Naive thymus-derived CD4-positive, alpha-beta T cell (primary cell): ENCODE measurements around the gene GOLGA7B. TPM values are rescaled to one million over a fixed set of nuclear protein-coding genes. Genes with fewer than 3 reads are reported as not detected.

Source experiments
- ATAC-seq: fragments of 150-1000 bp; cut with Tn5 transposase; 2 replicates; pipeline ENCODE4 v1.10.0; 2021; ENCODE audit warnings: mild to moderate bottlenecking, moderate library complexity
- CTCF ChIA-PET: fragments of 350-600 bp; sonication (Branson Sonifier 250); formaldehyde crosslinking; loops from one replicate; lab custom pipeline; 2021; ENCODE audit warnings: antibody characterized with exemption; lab: Charles Lee
- POLR2A ChIA-PET: fragments of 350-600 bp; sonication (Branson Sonifier 250); formaldehyde crosslinking; loops from one replicate; lab custom pipeline; 2021; ENCODE audit warnings: antibody characterized with exemption, inconsistent platforms; lab: Charles Lee
- DNase-seq, 9 donors: peaks; one replicate each; pipeline versions ENCODE4 v3.0.0 to v3.0.0-alpha.2; 2020 to 2022; ENCODE audit warnings: mixed read lengths in 1 of 9
- H3K27ac ChIP-seq: one replicate; pipeline ENCODE4 v1.7.0; 2013; ENCODE audit warnings: mild to moderate bottlenecking, low read depth, low read length, moderate library complexity
- H3K27me3 ChIP-seq, 2 donors: one replicate each; pipeline ENCODE4 v1.7.0; 2013; ENCODE audit warnings: low read length in 2 of 2, mild to moderate bottlenecking in 2 of 2, moderate library complexity in 2 of 2; ENCODE audit not compliant: control insufficient read depth in 2 of 2, insufficient read depth in 2 of 2
- H3K36me3 ChIP-seq, 3 experiments: 1 replicate in 2 of 3; 2 replicates in 1 of 3; pipeline ENCODE4 v1.7.0; 2013; ENCODE audit warnings: low read length in 3 of 3, mild to moderate bottlenecking in 3 of 3, moderate library complexity in 1 of 3; ENCODE audit not compliant: insufficient read depth in 3 of 3, control insufficient read depth in 2 of 3
- H3K4me1 ChIP-seq, 2 donors: one replicate each; pipeline ENCODE4 v1.7.0; 2013; ENCODE audit warnings: low read length in 2 of 2, mild to moderate bottlenecking in 2 of 2, moderate library complexity in 1 of 2; ENCODE audit not compliant: control insufficient read depth in 2 of 2, insufficient read depth in 2 of 2
- H3K4me3 ChIP-seq: 2 replicates; pipeline ENCODE4 v1.7.0; 2013; ENCODE audit warnings: mild to moderate bottlenecking, low read length
- H3K9me3 ChIP-seq, 3 experiments: 1 replicate in 2 of 3; 2 replicates in 1 of 3; pipeline ENCODE4 v1.7.0; 2013; ENCODE audit warnings: low read length in 3 of 3; ENCODE audit not compliant: control insufficient read depth in 2 of 3
- H3K27ac Mint-ChIP-seq, 9 donors: one replicate each; pipeline ENCODE4 v1.8.0; 2020 to 2022; ENCODE audit warnings: mixed read lengths in 9 of 9, mild to moderate bottlenecking in 8 of 9, moderate library complexity in 5 of 9, inconsistent platforms in 2 of 9
- H3K27me3 Mint-ChIP-seq, 5 donors: one replicate each; pipeline ENCODE4 v1.8.0; 2021 to 2022; ENCODE audit warnings: mixed read lengths in 5 of 5, mild to moderate bottlenecking in 1 of 5
- H3K36me3 Mint-ChIP-seq, 5 donors: one replicate each; pipeline ENCODE4 v1.8.0; 2020 to 2022; ENCODE audit warnings: mixed read lengths in 5 of 5, mild to moderate bottlenecking in 3 of 5, inconsistent platforms in 1 of 5
- H3K4me1 Mint-ChIP-seq, 7 donors: one replicate each; pipeline ENCODE4 v1.8.0; 2020 to 2022; ENCODE audit warnings: mixed read lengths in 7 of 7, mild to moderate bottlenecking in 3 of 7, inconsistent platforms in 1 of 7
- H3K4me3 Mint-ChIP-seq, 10 donors: one replicate each; pipeline ENCODE4 v1.8.0; 2020 to 2022; ENCODE audit warnings: mild to moderate bottlenecking in 10 of 10, mixed read lengths in 10 of 10, moderate library complexity in 6 of 10, inconsistent platforms in 2 of 10
- H3K9me3 Mint-ChIP-seq, 11 donors: one replicate each; pipeline ENCODE4 v1.8.0; 2020 to 2022; ENCODE audit warnings: mixed read lengths in 11 of 11, mild to moderate bottlenecking in 4 of 11, inconsistent platforms in 1 of 11, moderate library complexity in 1 of 11
- intact Hi-C, 2 donors: fragments of 100-400 bp; cut with micrococcal nuclease; formaldehyde crosslinking; loops; one replicate each; pipeline ENCODE4 v1.15.1; 2023
- polyA plus RNA-seq, 2 donors: library from polyadenylated mRNA; unstranded; fragments of 300-500 nt; fragmentation: Illumina TruSeq; gene quantifications; one replicate each; pipeline ENCODE4 v1.2.3, GENCODE V29; 2021
- total RNA-seq, 6 experiments: library from RNA in 5 of 6; stranded (reverse) in 5 of 6; gene quantifications; 1 replicate in 5 of 6; 2 replicates in 1 of 6; pipeline ENCODE4 v1.2.3 and lab custom pipeline; 2021 to 2026

Gene GOLGA7B
- total and polyA plus RNA-seq, 7 experiments from 2014 or later, result 0.62 to 8.5 (median 6.4) TPM

DNA sequence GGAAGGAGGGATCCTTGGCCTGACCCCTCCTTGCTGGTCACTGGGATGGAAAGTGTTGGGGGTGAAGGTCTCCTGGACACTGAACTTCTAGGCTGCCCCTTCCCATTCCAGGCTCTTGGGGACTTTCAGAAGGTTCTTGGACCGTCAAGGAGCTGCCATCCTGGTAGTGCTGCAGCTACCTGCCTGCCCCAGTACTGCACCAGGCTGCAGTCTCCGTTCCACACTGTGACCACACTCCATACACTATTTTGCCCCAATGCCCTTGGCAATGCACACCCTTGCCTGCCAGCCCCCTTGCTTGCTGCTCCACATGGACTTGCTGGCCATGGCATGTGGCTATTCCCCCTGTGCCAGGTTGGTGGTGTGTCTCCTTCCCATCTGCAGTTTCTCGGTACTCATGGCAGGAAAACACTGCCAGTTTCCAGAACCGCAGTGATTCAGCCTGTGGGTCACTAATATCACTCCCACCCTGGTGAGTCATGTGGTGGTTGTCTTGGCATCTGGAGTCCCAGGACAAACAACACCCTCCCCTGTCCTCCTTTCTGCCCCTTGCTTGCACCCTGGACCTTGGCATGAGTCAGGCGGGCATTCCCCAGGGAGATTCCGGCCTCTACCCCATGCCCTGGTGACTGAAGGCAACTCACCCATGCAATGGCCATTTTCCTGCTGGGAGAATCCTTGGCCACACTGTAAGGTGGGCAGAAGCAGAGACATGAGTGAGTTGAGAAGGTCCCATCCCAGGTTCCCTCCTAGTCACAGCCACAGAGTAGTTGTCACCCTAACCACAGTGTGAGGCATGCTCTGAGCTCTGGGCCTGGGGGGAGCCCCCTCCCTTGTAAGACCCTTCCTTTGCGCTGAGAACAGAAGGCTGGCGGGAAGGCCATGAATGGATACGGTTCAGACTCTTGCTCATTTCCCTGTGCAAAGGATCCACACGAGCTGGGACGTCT, 32.8 kb downstream of the GOLGA7B start:
- Mint-ChIP-seq H3K9me3 (peaks cover 0 to 4% (median 0%) of the 10 kb centered on the region in 11 donors), H3K36me3 (no peaks in the 10 kb centered on the region), H3K4me1 (peaks cover 0 to 6% (median 0%) of the 10 kb centered on the region in 7 donors), H3K4me3 (no peak overlapping the region), H3K27ac (no peak overlapping the region), H3K27me3 (peaks cover 2 to 14% (median 8%) of the 10 kb centered on the region in 5 donors)
- Histone ChIP-seq H3K36me3 (no peaks in the 10 kb centered on the region), H3K4me3 (no peak overlapping the region), H3K27me3 (no peaks in the 10 kb centered on the region), H3K27ac (no peak overlapping the region), H3K4me1 (no peaks in the 10 kb centered on the region), H3K9me3 (no peaks in the 10 kb centered on the region)
- ChIA-PET POLR2A (no interaction called here), CTCF (no interaction called here)
- DNase-seq (no peak), ATAC-seq (peak; percentile 32)
- intact Hi-C loops, result no loop called here

- POLR2A ChIA-PET, result no interaction called here
Observed at GRCh38 chr10:97883092-97883485, 33.4 kb downstream of the GOLGA7B start.

GRCh38 chr10:97886286-97886685, 36.6 kb downstream of the GOLGA7B start:
- no peak overlapping the region for H3K4me3 Mint-ChIP-seq
- Histone ChIP-seq H3K9me3 (no peaks in the 10 kb centered on the region), H3K36me3 (no peaks in the 10 kb centered on the region), H3K4me3 (no peak overlapping the region), H3K27me3 (no peaks in the 10 kb centered on the region), H3K4me1 (no peaks in the 10 kb centered on the region), H3K27ac (no peak overlapping the region)
- no peak for DNase-seq
- no peak for ATAC-seq
- CTCF ChIA-PET, result interaction anchor here (0.6 kb wide), 1 partner anchor 82 kb away, joined by 3 read pairs; no protein-coding TSS in a partner anchor
- intact Hi-C loops, result no loop called here
- no peaks in the 10 kb centered on the region for H3K9me3 Mint-ChIP-seq
- H3K36me3 Mint-ChIP-seq, result no peaks in the 10 kb centered on the region
- peaks cover 1 to 6% (median 4%) of the 10 kb centered on the region in 5 donors for H3K27me3 Mint-ChIP-seq
- POLR2A ChIA-PET, result no interaction called here
- H3K4me1 Mint-ChIP-seq, result peaks cover 0 to 3% (median 0%) of the 10 kb centered on the region in 7 donors
- H3K27ac Mint-ChIP-seq, result no peak overlapping the region

More at GRCh38 chr10:97883092-97883485, 33.4 kb downstream of the GOLGA7B start:
- no peaks in the 10 kb centered on the region for H3K36me3 Mint-ChIP-seq
- no peaks in the 10 kb centered on the region for H3K36me3 ChIP-seq
- no peaks in the 10 kb centered on the region for H3K4me1 ChIP-seq
- no peak for DNase-seq
- H3K4me3 ChIP-seq, result no peak overlapping the region
- H3K27me3 ChIP-seq, result no peaks in the 10 kb centered on the region
- ATAC-seq, result no peak
- no peak overlapping the region for H3K4me3 Mint-ChIP-seq
- no peak overlapping the region for H3K27ac Mint-ChIP-seq
- H3K9me3 ChIP-seq, result no peaks in the 10 kb centered on the region
- H3K27me3 Mint-ChIP-seq, result peaks cover 2 to 14% (median 8%) of the 10 kb centered on the region in 5 donors
- H3K9me3 Mint-ChIP-seq, result peaks cover 0 to 4% (median 0%) of the 10 kb centered on the region in 11 donors
- CTCF ChIA-PET, result no interaction called here
- intact Hi-C loops, result no loop called here
- H3K27ac ChIP-seq, result no peak overlapping the region
- H3K4me1 Mint-ChIP-seq, result peaks cover 0 to 6% (median 0%) of the 10 kb centered on the region in 7 donors

- no peaks in the 10 kb centered on the region for H3K4me1 ChIP-seq
- H3K27ac Mint-ChIP-seq, result no peak overlapping the region
- POLR2A ChIA-PET, result no interaction called here
- no peaks in the 10 kb centered on the region for H3K36me3 ChIP-seq
- peaks cover 0 to 3% (median 1%) of the 10 kb centered on the region in 5 donors for H3K27me3 Mint-ChIP-seq
- H3K9me3 Mint-ChIP-seq, result peaks cover 0 to 1% (median 0%) of the 10 kb centered on the region in 11 donors
- no peaks in the 10 kb centered on the region for H3K9me3 ChIP-seq
- CTCF ChIA-PET, result no interaction called here
- H3K4me1 Mint-ChIP-seq, result peaks cover 0 to 3% (median 0%) of the 10 kb centered on the region in 7 donors
- no peak for ATAC-seq
- H3K4me3 Mint-ChIP-seq, result no peak overlapping the region
- no peak overlapping the region for H3K27ac ChIP-seq
- H3K27me3 ChIP-seq, result no peaks in the 10 kb centered on the region
- DNase-seq, result no peak
- no peak overlapping the region for H3K4me3 ChIP-seq
- intact Hi-C loops, result no loop called here
- H3K36me3 Mint-ChIP-seq, result no peaks in the 10 kb centered on the region
Observed at GRCh38 chr10:97887399-97887798, 37.8 kb downstream of the GOLGA7B start.

- Mint-ChIP-seq H3K4me3 (no peak overlapping the region), H3K9me3 (peaks cover 0 to 1% (median 0%) of the 10 kb centered on the region in 11 donors), H3K36me3 (no peaks in the 10 kb centered on the region), H3K27me3 (peaks cover 0 to 3% (median 0%) of the 10 kb centered on the region in 5 donors), H3K27ac (no peak overlapping the region), H3K4me1 (peaks cover 0 to 3% (median 0%) of the 10 kb centered on the region in 7 donors)
- Histone ChIP-seq H3K27ac (no peak overlapping the region), H3K27me3 (no peaks in the 10 kb centered on the region), H3K4me3 (no peak overlapping the region), H3K9me3 (no peaks in the 10 kb centered on the region), H3K4me1 (no peaks in the 10 kb centered on the region), H3K36me3 (no peaks in the 10 kb centered on the region)
- CTCF ChIA-PET, result no interaction called here
- no peak for ATAC-seq
- DNase-seq, result no peak
- POLR2A ChIA-PET, result no interaction called here
- intact Hi-C loops, result no loop called here
Observed at GRCh38 chr10:97888134-97888533, 38.5 kb downstream of the GOLGA7B start.

- no peak overlapping the region for H3K27ac ChIP-seq
- Mint-ChIP-seq H3K27me3 (peaks cover 0 to 6% (median under 1%) of the 10 kb centered on the region in 5 donors), H3K27ac (peak overlapping the region in 1 of 9 donors; percentile 20), H3K9me3 (peaks cover 0 to 1% (median 0%) of the 10 kb centered on the region in 11 donors), H3K4me3 (no peak overlapping the region), H3K36me3 (no peaks in the 10 kb centered on the region), H3K4me1 (peaks cover 0 to 3% (median 0%) of the 10 kb centered on the region in 7 donors)
- H3K4me3 ChIP-seq, result no peak overlapping the region
- no peaks in the 10 kb centered on the region for H3K9me3 ChIP-seq
- no peak for DNase-seq
- no peaks in the 10 kb centered on the region for H3K4me1 ChIP-seq
- no peak for ATAC-seq
- CTCF ChIA-PET, result no interaction called here
- intact Hi-C loops, result no loop called here
- POLR2A ChIA-PET, result no interaction called here
- no peaks in the 10 kb centered on the region for H3K36me3 ChIP-seq
- no peaks in the 10 kb centered on the region for H3K27me3 ChIP-seq
Observed at GRCh38 chr10:97888641-97889262, 39.1 kb downstream of the GOLGA7B start.
